Parathyroid adenoma (tissue), 2 donors: ENCODE results near the gene STX8.

Source experiments
- H2AFZ ChIP-seq: fragments of 300-600 bp; sonication (generic); one replicate; pipeline ENCODE4 v1.7.0; 2017; ENCODE audit warnings: antibody characterized with exemption, mild to moderate bottlenecking
- H3K27ac ChIP-seq: fragments of 300-600 bp; sonication (generic); one replicate; pipeline ENCODE4 v1.7.0; 2017
- H3K27me3 ChIP-seq: fragments of 300-600 bp; sonication (generic); one replicate; pipeline ENCODE4 v1.7.0; 2017; ENCODE audit warnings: low read length; ENCODE audit not compliant: control insufficient read depth, insufficient read depth
- H3K36me3 ChIP-seq: fragments of 300-600 bp; sonication (generic); one replicate; pipeline ENCODE4 v1.7.0; 2017; ENCODE audit warnings: low read length; ENCODE audit not compliant: control insufficient read depth, insufficient read depth
- H3K4me1 ChIP-seq: fragments of 300-600 bp; sonication (generic); one replicate; pipeline ENCODE4 v1.7.0; 2017; ENCODE audit warnings: control low read depth
- H3K4me2 ChIP-seq: fragments of 300-600 bp; sonication (generic); one replicate; pipeline ENCODE4 v1.7.0; 2017; ENCODE audit warnings: low read length
- H3K4me3 ChIP-seq: fragments of 300-600 bp; sonication (generic); one replicate; pipeline ENCODE4 v1.7.0; 2017; ENCODE audit warnings: low read depth, low read length
- H3K79me2 ChIP-seq: fragments of 300-600 bp; sonication (generic); one replicate; pipeline ENCODE4 v1.7.0; 2017; ENCODE audit warnings: control low read depth
- H3K9ac ChIP-seq: fragments of 300-600 bp; sonication (generic); one replicate; pipeline ENCODE4 v1.7.0; 2017; ENCODE audit warnings: mild to moderate bottlenecking
- H3K9me3 ChIP-seq: fragments of 300-600 bp; sonication (generic); one replicate; pipeline ENCODE4 v1.7.0; 2017; ENCODE audit warnings: low read length; ENCODE audit not compliant: control insufficient read depth
- CTCF ChIP-seq: fragments of 300-600 bp; sonication (generic); IDR thresholded peaks from one replicate; pipeline ENCODE4 v1.7.0; 2017; ENCODE audit warnings: antibody characterized with exemption, mild to moderate bottlenecking
- donor health status: primary hyperparathyroidism.

Gene STX8

GRCh38 chr17:9544221-9544620 lies 31.4 kb downstream of the STX8 start:
- Histone ChIP-seq H3K4me1 (no peaks in the 10 kb centered on the region), H3K27me3 (no peaks in the 10 kb centered on the region), H3K9ac (no peak overlapping the region), H2AFZ (no peak overlapping the region), H3K79me2 (peaks cover 4% of the 10 kb centered on the region), H3K27ac (no peak overlapping the region), H3K4me2 (no peak overlapping the region), H3K9me3 (no peaks in the 10 kb centered on the region), H3K4me3 (no peak overlapping the region), H3K36me3 (no peaks in the 10 kb centered on the region)
- TF ChIP-seq CTCF: no peak

- H3K4me1 ChIP-seq: no peaks in the 10 kb centered on the region
- no peak overlapping the region for H3K9ac ChIP-seq
- H3K36me3 ChIP-seq: no peaks in the 10 kb centered on the region
- peaks cover 4% of the 10 kb centered on the region for H3K79me2 ChIP-seq
- no peak overlapping the region for H3K4me3 ChIP-seq
- H3K27ac ChIP-seq: no peak overlapping the region
- no peaks in the 10 kb centered on the region for H3K27me3 ChIP-seq
- no peak for TF ChIP-seq CTCF
- no peaks in the 10 kb centered on the region for H3K9me3 ChIP-seq
- no peak overlapping the region for H2AFZ ChIP-seq
- H3K4me2 ChIP-seq: no peak overlapping the region
Observed at GRCh38 chr17:9541718-9542117, 33.9 kb downstream of the STX8 start.

GRCh38 chr17:9538626-9539025 lies 37.0 kb downstream of the STX8 start:
- H3K9me3 ChIP-seq: no peaks in the 10 kb centered on the region
- no peak overlapping the region for H3K4me3 ChIP-seq
- no peak overlapping the region for H2AFZ ChIP-seq
- H3K79me2 ChIP-seq: peaks cover under 1% of the 10 kb centered on the region
- no peaks in the 10 kb centered on the region for H3K27me3 ChIP-seq
- H3K27ac ChIP-seq: no peak overlapping the region
- no peak overlapping the region for H3K9ac ChIP-seq
- H3K4me1 ChIP-seq: no peaks in the 10 kb centered on the region
- H3K4me2 ChIP-seq: no peak overlapping the region
- no peak for TF ChIP-seq CTCF
- H3K36me3 ChIP-seq: no peaks in the 10 kb centered on the region

GRCh38 chr17:9537177-9537776 lies 38.3 kb downstream of the STX8 start:
- Histone ChIP-seq H3K27ac (no peak overlapping the region), H3K4me3 (no peak overlapping the region), H3K4me1 (no peaks in the 10 kb centered on the region), H3K4me2 (no peak overlapping the region), H3K79me2 (no peaks in the 10 kb centered on the region), H3K27me3 (no peaks in the 10 kb centered on the region), H3K9me3 (no peaks in the 10 kb centered on the region), H3K9ac (no peak overlapping the region), H2AFZ (no peak overlapping the region), H3K36me3 (no peaks in the 10 kb centered on the region)
- no peak for TF ChIP-seq CTCF

GRCh38 chr17:9536061-9536460 lies 39.6 kb downstream of the STX8 start:
- Histone ChIP-seq H3K4me1 (no peaks in the 10 kb centered on the region), H2AFZ (no peak overlapping the region), H3K4me2 (no peak overlapping the region), H3K79me2 (no peaks in the 10 kb centered on the region), H3K27me3 (no peaks in the 10 kb centered on the region), H3K36me3 (no peaks in the 10 kb centered on the region), H3K9me3 (no peaks in the 10 kb centered on the region), H3K4me3 (no peak overlapping the region), H3K9ac (no peak overlapping the region), H3K27ac (no peak overlapping the region)
- TF ChIP-seq CTCF: no peak
